HepG2 (cell line): Measurements from ENCODE around the gene ACTL8.

Source experiments
- PHB2 ChIP-seq: fragments of 450-650 bp; IDR thresholded peaks from 2 replicates; pipeline ENCODE4 v1.6.1; 2018; ENCODE audit not compliant: partially characterized antibody
- POLR2AphosphoS5 ChIP-seq: IDR thresholded peaks from 2 replicates; pipeline ENCODE4 v1.6.1; 2012; ENCODE audit warnings: low read depth, low read length
- ZNF24 ChIP-seq: fragments of 450-650 bp; IDR thresholded peaks from 2 replicates; pipeline ENCODE4 v1.6.1; 2017; ENCODE audit warnings: antibody characterized with exemption, mild to moderate bottlenecking
- TF ChIP-seq, protein P1 (sequence below): sonication (generic); formaldehyde crosslinking; IDR thresholded peaks from 2 replicates; pipeline ENCODE4 v1.4.0; 2020; ENCODE audit warnings: missing genetic modification reagents
- TF ChIP-seq, protein P2 (sequence below), 2 experiments: IDR thresholded peaks; 2 replicates each; pipeline ENCODE4 v1.6.1; 2011 to 2012; ENCODE audit warnings: low read length in 2 of 2, borderline replicate concordance in 1 of 2, low read depth in 1 of 2, mild to moderate bottlenecking in 1 of 2, moderate library complexity in 1 of 2

DNA sequence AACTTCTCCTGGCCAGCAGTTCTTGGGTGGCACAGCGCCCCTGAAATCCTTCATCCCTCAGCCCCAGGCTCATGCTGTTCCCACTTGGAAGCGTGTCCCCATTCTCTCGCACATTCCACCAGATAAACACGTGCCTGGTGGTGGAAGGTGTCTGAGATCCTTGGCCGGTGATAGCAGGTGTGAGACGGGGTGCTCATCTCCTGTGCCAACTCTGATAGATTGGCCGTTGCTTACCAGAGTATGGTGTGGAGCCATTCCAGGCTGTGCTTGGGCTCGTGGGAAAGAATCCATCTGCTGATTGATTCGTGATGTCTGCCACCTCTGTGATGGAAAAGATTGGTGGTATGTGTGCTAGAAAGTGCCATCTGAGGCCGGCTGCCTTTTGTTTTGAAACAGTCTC lies 22.2 kb downstream of the ACTL8 start:
- TF ChIP-seq, protein P1, sequence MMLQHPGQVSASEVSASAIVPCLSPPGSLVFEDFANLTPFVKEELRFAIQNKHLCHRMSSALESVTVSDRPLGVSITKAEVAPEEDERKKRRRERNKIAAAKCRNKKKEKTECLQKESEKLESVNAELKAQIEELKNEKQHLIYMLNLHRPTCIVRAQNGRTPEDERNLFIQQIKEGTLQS (CRISPR knock-in tag), result no peak
- TF ChIP-seq, protein P2, sequence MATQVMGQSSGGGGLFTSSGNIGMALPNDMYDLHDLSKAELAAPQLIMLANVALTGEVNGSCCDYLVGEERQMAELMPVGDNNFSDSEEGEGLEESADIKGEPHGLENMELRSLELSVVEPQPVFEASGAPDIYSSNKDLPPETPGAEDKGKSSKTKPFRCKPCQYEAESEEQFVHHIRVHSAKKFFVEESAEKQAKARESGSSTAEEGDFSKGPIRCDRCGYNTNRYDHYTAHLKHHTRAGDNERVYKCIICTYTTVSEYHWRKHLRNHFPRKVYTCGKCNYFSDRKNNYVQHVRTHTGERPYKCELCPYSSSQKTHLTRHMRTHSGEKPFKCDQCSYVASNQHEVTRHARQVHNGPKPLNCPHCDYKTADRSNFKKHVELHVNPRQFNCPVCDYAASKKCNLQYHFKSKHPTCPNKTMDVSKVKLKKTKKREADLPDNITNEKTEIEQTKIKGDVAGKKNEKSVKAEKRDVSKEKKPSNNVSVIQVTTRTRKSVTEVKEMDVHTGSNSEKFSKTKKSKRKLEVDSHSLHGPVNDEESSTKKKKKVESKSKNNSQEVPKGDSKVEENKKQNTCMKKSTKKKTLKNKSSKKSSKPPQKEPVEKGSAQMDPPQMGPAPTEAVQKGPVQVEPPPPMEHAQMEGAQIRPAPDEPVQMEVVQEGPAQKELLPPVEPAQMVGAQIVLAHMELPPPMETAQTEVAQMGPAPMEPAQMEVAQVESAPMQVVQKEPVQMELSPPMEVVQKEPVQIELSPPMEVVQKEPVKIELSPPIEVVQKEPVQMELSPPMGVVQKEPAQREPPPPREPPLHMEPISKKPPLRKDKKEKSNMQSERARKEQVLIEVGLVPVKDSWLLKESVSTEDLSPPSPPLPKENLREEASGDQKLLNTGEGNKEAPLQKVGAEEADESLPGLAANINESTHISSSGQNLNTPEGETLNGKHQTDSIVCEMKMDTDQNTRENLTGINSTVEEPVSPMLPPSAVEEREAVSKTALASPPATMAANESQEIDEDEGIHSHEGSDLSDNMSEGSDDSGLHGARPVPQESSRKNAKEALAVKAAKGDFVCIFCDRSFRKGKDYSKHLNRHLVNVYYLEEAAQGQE (IDR thresholded peaks at IDR 0.05; ENCODE audit: borderline replicate concordance in 1 of 2, low read depth in 1 of 2, low read length in 2 of 2), result no peak
- no peak for TF ChIP-seq ZNF24
- TF ChIP-seq PHB2, result no peak
- TF ChIP-seq POLR2AphosphoS5, result no peak
